Fibroblast of peridontal ligament (primary cell): ENCODE measurements around the gene MTA1.

ENCODE experiments used
- DNase-seq: peaks from one replicate; pipeline ENCODE4 v3.0.0-alpha.2; 2010; ENCODE audit errors: extremely low read depth

MTA1 gene

DNA sequence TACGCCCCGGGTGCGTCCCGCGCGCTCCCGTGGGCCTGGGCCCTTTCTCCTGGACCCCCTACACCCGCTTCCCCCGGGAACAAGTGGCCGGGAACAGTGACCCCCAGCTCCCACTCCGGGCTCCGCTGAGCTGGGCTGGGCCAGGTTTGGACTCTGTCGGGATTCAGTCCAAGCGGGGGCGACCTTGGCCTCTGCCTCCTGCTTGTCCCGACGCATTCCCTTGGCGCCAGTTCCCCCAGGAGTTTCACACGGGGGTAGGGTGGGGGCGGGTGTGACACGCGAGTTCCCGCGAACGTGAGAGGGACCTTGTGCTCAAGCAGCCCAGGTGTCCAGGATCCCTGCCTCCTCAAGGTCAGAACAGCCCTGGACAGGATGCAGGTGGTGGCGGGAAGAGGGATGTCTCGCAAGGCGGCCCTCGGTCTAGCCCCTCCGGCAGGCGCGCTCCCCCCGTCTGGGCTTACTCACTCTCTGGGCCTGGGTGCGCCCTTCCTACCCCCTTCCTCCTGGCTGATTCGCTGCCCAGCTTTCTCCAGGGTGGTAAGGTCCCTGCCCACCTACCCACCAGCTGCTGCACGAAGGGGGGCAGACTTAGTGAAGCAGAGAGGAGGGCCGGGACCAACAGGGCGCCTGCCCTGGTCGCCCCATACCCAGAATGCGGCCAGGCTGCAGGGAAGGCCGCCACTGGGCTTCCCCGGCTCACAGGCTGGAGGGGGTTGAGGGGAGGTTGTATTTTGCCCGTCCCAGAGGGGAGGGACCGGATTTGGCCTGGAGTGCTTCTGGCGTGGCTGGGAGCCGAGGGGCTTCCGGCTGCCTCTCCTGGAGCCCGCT, 55.9 kb downstream of the MTA1 start:
- no peak for DNase-seq

DNA sequence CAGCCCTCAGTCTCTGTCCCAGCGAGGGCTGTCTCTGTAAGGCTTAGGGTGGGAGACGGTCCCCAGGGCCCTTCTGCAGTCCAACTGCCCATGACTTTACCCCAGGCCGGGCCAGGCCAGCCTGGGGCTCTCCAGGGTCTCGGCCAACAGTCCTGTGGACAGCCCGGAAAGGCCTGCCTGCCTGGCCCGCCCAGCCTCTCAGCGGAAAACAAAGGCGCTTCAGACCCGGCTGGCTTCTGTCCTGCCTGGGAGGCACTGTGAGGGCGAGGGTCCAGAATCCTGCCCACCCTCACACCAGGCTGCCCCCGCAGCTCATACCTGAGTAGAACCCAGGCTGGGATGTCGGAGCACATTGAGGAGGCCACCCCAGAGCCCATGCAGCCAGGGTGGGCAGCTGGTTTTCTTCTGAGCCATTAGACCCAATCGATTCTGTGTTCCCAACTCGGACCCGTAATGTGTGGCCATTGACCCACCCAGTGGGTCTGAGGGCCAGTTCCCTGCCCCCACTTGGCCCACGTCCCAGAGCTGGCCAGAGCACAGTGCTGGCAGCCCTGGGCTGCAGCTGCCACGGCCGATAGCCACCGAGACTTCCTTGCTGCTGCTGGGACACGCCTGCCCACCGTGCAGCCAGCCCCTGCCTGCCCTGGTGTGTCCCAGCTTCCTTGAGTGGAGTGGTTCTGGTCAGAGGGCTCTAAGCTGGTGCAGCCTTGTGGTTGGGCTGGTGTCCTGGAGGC, 56.6 kb downstream of the MTA1 start:
- DNase-seq, result no peak

- DNase-seq, result no peak
Observed at GRCh38 chr14:105476831-105477659, 57.4 kb downstream of the MTA1 start.

DNA sequence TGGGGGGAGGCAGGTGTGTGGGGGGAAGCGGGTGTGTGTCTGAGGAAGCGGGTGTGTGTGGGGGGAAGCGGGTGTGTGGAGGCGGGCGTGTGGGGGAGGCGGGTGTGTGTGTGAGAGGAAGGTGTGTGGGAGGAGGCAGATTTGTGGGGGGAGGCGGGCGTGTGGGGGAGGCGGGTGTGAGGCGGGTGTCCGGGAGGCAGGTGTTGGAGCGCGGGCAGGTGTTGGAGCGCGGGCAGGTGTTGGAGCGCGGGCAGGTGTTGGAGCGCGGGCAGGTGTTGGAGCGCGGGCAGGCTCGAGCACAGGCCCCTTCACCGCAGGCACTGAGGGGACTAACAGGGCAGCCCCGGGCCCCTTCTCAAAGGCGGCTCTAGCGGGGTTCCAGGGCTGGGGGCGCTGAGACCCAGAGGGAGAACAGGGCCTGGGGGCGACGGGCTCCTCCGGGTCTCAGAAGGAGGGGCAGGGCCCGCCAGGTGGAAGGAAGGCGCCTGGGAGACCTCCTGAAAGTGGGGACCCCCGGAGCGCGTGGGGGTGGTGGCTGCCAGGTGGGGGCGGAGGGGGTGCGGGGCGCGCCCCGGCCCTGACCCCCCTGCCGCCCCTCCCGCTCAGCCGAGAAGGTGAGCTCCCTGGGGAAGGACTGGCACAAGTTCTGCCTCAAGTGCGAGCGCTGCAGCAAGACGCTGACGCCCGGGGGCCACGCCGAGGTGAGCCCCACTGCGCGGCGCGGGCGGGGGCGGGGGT, 58.2 kb downstream of the MTA1 start:
- no peak for DNase-seq

DNA sequence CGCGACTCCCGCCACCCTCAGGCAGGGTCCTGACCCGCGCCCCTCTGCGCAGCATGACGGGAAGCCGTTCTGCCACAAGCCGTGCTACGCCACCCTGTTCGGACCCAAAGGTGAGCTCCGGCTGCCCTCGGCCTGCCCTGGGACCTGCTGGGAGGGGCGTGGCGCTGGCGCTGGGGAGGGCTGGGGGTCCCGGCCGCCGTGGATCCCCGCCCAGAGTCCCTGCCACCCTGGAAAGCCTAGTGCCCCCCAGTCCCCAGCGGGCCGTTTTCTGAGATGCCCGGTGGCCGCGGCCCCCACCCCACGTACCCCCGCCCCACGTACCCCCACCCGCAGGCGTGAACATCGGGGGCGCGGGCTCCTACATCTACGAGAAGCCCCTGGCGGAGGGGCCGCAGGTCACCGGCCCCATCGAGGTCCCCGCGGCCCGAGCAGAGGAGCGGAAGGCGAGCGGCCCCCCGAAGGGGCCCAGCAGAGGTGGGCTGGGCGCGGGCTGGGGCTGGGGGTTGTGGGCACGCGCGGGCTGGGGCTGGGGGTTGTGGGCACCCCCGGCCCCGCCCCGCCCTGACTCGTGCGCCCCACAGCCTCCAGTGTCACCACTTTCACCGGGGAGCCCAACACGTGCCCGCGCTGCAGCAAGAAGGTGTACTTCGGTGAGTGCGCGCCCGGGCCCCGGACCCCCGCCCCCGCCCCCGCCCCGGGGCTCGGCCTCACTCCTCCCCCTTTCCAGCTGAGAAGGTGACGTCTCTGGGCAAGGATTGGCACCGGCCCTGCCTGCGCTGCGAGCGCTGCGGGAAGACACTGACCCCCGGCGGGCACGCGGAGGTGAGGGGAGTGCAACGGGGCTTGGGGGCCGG, 59.0 kb downstream of the MTA1 start:
- DNase-seq, result no peak

DNA sequence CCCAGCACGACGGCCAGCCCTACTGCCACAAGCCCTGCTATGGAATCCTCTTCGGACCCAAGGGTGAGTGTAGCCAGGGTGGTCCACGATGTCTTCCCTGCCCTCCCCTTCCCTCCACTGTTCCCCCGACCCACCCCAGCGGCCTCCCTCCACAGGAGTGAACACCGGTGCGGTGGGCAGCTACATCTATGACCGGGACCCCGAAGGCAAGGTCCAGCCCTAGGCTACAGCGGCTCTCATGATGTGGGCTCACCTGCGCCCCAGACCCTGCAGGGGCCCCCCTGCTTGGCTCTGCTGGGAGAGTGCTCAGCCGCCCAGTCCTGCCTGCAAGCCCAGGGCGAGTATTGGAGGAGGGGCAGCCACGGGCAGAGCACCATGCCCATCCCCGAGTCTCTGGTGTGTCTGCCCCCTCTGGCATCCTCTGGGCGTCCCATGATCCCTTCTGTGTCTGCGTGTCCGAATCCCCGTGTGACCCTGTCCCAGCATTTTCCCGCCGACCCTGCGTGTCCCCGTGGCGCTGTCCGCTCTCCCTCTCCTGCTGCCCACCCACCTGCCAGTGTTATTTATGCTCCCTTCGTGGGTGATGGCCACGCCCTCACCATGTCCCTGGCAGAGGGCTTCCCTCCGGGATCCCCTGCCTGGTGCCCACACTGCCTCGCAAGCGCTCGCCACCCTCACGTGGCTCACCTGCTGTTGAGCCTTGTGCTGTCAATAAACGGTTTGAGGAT, 60.0 kb downstream of the MTA1 start:
- no peak for DNase-seq

DNA sequence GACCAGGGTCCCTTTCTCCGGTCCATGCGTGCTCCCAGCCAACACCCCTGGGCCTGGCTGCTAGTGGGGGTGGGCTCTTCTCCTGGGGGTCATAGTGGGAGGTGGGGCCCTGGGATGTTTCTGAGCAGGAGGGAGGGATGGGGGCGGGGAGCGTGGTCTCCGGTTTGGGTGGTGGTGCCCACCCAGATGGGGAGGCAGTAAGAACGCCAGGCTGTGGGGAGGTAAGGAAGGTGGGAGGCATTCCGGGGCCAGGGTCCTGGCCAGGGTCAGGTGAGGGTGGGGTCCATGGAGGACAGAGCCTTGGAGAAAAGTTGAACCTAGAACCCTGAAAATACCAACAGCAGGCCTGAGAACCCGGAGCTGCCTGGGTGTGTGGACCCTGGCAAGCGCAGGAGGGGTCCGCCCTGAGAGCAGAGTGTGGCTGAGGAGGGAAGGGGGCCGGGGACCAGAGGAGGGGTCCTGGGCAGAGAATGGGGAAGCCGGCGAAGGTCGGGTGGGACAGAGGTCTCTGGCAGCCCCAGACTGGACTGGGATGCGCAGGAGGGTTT, 60.6 kb downstream of the MTA1 start:
- DNase-seq, result no peak

DNA sequence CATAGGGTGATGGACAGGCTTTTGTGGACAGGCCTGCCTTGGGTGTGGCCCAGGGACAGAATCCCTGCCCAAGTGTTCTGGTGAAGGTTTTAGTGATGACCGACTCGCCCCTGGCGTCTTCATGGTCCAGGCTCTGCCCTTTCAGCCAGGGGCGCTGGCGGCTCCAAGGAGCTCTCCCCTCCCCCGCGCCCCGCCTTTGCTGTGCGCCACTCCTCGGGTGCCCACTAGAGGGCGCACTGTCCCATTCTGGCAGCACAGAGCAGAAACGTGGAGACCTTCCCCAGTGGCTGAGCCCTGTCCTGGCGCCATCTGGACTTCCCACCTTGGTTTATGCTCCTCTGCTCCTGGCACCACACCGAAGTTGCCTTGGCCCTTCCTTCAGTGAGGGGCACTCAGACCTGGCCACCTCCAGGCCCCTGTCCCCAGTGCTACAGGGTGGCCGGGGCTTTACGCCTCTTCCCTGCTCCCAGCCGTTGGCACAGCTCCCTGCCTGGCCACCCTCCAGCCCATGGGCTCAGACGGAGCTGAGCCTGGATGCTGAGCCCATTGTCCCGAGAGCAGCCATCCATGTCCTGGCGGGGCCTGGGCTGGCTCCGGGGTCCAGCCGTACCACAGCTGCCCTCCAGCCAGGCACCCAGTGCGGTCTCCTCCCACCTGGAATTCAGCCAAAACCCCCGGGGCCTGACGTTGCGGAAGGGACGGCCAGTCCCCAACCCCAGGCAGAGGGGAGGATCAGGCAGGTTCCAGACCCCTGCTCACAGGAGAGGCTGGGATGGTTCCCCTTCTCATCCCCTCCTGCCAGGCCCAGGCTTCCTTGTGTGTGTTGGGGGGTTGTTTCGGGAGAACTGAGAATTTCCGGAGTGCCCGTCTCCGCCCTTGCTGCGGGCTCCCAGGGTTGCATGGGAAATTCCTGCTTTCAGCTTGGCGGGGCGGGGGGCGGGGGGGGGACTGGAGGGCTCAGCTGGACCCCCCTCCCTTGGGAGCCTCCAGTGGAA, 61.5 kb downstream of the MTA1 start:
- DNase-seq, result peak; percentile 82

- peak; percentile 97 for DNase-seq
Observed at GRCh38 chr14:105481886-105482457, 62.3 kb downstream of the MTA1 start.

DNA sequence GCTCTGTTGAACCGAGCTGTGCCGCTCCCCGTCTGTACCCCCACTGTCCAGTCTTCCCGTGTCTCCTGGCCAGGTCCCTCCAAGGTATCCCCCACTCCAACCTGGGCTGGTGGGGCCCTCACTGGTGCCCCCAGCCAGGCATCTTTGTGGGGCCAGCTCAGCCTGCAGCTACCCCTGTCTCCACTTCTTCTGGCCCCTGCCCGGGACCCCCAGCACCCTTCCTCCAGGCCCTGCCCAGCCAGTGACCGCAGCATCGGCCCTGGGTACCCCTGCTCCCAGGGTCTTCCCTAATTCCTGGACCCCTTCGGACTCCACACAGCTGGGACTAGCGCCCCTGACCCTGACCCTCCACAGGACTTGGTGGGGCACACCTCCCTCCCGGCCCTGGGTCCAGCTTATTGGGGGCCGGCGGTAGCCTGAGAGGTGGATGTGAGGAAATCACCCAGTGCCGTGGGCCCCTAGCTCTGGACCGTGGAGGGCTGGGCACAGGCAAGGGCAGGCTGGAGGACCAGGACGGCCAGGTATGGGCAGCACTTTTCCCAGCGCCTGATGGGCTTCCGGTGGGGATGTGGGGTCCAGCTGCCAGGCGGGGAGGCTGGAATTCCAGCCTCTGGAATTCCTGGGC, 63.0 kb downstream of the MTA1 start:
- no peak for DNase-seq

DNA sequence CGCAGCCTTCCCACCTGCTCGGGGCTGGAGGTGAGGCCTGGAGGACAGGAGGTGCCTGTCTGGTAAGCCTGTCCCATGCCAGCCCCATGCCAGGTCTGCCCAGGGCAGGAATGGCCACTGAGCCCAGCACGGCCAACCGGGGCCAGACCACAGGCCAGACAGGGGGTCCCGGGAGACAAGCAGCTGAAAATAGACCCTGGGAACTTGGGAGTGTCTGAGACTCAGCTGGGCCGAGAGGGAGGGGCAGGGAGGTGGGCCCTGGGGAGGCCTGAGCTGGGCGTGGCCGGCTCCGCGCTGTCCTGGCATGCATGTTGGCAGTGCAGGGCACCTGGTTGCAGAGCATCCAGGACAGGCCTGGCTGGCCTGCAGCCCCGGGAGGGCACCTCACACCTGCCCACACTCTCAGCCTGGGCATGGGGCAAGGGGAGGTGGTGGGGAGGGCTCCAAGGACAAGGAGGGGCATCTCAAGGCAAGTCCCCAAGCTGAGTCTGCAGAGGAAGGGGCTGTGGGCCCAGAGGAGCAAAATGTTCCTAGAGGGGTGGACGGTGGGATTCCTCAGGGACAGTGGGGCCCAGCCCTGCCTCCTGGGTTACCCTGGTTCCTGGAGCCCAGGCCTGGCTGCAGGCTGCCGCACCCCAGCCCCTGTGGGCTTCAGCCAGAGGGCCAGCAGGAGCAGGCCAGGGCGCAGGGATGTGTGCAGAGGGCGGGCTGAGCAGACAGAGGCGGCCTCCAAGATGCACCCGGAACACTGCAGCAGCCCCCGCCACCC, 63.9 kb downstream of the MTA1 start:
- DNase-seq, result no peak

DNA sequence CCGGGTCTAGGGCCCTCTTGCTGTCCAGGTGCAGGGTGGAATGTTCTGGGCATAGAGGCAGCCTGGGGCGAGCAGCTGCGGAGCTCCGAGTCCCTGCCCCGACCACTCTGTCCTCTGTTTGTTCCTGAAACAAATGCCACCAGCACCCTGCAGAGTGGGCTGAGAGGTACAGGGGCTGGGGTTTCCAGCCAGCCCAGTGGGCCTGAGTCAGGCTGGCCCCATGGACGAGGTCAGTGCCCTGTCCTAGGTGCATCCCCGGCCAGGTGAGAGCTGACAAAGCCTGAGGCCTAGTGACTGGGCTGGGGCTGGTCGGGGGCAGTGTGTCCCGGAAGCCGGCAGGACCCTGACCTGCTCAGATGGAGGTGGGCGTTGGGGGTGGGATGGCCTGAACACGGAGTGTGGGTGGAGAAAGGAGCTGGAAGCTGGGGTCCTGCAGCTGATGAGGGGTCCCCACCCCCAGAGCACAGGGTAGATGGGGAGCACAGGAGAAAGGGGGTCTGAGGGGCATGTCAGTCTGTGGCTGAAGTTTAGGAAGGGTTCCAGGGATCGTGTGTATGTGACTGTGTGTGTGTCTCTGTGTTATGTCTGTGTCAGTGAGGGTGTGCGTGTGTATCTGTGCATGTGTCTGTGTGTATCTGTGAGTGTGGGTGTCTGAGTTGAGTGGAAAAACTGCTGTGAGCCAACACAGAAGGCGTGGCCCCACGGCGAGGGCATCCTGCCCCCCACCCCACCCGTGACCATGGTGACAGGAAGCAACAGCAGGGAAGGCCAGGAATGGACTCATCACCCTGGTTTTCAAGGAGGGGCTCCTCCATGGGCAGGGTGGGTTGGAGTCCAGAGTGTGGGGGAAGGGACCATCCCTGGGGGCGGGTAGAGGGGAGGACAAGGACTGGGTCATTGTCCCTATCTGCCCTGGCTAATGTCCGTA, 64.7 kb downstream of the MTA1 start:
- DNase-seq, result peak; percentile 14

- no peak for DNase-seq
Observed at GRCh38 chr14:105484997-105485393, 65.4 kb downstream of the MTA1 start.

DNA sequence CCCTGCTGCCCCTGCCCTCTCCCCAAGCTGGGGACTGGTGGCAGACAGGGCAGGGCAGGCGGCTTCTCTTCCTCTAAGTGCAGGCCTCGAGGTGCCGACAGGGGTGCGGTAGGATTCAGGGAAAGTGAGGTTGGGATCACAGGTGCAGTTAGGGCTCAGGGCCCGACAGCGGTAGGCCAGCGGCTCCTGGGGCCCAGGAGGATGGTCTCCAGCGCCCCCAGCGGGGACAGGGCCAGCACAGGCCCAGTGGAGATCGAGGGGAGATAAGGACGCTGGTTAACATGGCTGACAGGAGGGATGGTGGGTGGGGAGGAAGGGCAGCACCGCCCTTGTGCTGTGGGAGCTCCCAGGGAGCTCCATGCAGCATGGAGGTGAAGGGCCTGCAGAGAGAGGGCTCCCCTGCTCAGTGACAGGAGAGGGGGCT, 66.1 kb downstream of the MTA1 start:
- DNase-seq, result no peak

DNA sequence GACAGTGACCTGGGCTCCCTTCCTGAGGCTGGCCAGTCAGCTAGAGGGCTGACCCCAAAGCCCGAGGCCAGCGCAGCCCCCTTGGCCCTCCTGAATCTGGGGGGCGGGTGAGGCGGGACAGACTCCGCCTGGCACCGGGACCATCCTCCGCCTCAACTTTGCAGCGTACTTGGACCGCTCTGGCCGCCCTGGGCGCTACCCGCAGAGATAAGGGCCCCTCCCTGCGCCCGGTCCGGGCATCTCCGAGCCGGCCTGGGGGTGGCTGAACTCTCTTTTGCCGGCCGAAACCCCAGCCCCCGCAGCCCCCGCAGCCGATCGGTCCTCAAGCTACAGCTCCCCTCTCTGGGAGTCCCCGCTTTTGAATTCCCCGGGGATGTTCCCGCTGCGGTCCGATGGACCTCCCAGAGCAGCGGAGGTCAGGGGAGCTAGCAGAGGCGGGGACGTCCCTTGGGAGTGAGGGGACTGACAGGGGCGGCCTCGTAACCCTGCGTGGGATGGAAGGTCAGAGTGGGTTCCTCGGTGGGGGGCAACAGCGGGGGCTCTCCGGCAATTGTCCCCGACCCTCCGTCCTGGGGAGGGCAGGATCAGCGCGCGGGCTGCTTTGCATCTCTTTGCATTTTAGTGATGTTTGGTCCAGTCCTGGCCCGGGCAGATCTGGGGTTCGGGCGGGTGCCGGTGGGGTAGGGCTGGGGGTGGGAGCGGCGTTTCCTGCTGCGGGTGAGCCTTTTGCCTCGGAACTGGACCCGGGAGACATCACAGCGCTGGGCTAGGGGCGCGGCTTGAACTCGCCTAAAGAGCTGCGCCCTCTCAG, 66.7 kb downstream of the MTA1 start, which contains the start of gene CRIP1:
CRIP1 (plus strand) TSS at position 724 of the 811 bp plus-strand sequence. CDS start 374 bp downstream, outside the sequence.
- DNase-seq, result no peak
